H1 (cell line): ENCODE data around the gene RGS6.

Experiments used
- ATF2 ChIP-seq: IDR thresholded peaks from 2 replicates; pipeline ENCODE4 v1.6.1; 2012; ENCODE audit warnings: low read length, inconsistent platforms
- CTCF ChIP-seq, 3 experiments: IDR thresholded peaks; 1 replicate in 2 of 3; 2 replicates in 1 of 3; pipeline versions ENCODE4 v1.5.1 to v1.6.1; 2011; ENCODE audit warnings: low read length in 3 of 3, mild to moderate bottlenecking in 3 of 3, inconsistent platforms in 2 of 3, low read depth in 1 of 3, moderate library complexity in 1 of 3; ENCODE audit not compliant: insufficient read depth in 1 of 3; ENCODE audit errors: control extremely low read depth in 1 of 3
- EZH2 ChIP-seq: fragments of 200-600 bp; sonication (generic); IDR thresholded peaks from 2 replicates; pipeline ENCODE4 v1.7.1; 2012; ENCODE audit warnings: low read depth, mild to moderate bottlenecking, moderate library complexity, low read length, inconsistent platforms; ENCODE audit not compliant: severe bottlenecking
- NANOG ChIP-seq: IDR thresholded peaks from 2 replicates; pipeline ENCODE4 v1.6.1; 2011; ENCODE audit warnings: low read length, low read depth, mild to moderate bottlenecking, inconsistent platforms; ENCODE audit not compliant: insufficient read depth, poor library complexity, severe bottlenecking
- SP1 ChIP-seq: IDR thresholded peaks from 2 replicates; pipeline ENCODE4 v1.6.1; 2011; ENCODE audit warnings: low read depth, low read length
- TAF1 ChIP-seq: IDR thresholded peaks from 2 replicates; pipeline ENCODE4 v1.6.1; 2011; ENCODE audit warnings: mild to moderate bottlenecking, low read depth, low read length
- USF2 ChIP-seq: IDR thresholded peaks from 2 replicates; pipeline ENCODE4 v1.6.1; 2011; ENCODE audit warnings: low read length, improper control_type of control experiment

GRCh38 chr14:71883094-71883493 is 49.1 kb upstream of the RGS6 start:
- no peak for TF ChIP-seq TAF1
- TF ChIP-seq ATF2 = no peak
- TF ChIP-seq NANOG = no peak
- no peak for TF ChIP-seq EZH2
- TF ChIP-seq USF2 = no peak
- TF ChIP-seq CTCF (IDR thresholded peaks at IDR 0.05; ENCODE audit: control extremely low read depth in 1 of 3, insufficient read depth in 1 of 3, low read depth in 1 of 3, low read length in 3 of 3) = no peak
- no peak for TF ChIP-seq SP1
